Fibroblast of pulmonary artery (primary cell): ENCODE measurements around the gene ECT2.

Experiments used
- DNase-seq: peaks from one replicate; pipeline ENCODE4 v3.0.0-alpha.2; 2010; ENCODE audit warnings: low read depth
- H3K4me3 ChIP-seq: replicated peaks from 2 replicates; pipeline ENCODE4 v1.5.1; 2011; ENCODE audit warnings: low read depth, mild to moderate bottlenecking, control low read depth, low read length, moderate library complexity
- TF ChIP-seq, protein P1 (sequence below): IDR thresholded peaks from 2 replicates; pipeline ENCODE4 v1.5.1; 2011; ENCODE audit warnings: mild to moderate bottlenecking, control low read depth, low read length, inconsistent platforms; ENCODE audit errors: missing control alignments

The ECT2 gene

DNA sequence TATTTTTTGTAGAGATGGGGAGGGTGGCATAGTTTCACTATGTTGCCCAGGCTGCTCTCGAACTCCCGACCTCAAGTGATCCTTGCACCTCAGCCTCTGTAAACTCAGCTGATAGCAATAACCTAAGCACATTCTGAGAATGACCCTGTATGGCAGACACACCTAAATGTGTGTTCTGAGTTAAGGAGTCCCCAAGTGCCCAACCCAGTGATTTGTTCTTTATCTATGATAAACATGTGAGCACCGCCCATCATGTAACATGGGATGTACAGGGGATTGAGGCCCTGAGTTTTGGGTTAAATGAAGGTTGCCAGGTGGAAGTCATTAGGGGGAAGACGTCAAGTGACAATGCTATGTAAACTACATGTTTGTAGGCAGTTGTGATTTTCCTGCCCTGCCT lies 45.4 kb upstream of the ECT2 start:
- TF ChIP-seq, protein P1, sequence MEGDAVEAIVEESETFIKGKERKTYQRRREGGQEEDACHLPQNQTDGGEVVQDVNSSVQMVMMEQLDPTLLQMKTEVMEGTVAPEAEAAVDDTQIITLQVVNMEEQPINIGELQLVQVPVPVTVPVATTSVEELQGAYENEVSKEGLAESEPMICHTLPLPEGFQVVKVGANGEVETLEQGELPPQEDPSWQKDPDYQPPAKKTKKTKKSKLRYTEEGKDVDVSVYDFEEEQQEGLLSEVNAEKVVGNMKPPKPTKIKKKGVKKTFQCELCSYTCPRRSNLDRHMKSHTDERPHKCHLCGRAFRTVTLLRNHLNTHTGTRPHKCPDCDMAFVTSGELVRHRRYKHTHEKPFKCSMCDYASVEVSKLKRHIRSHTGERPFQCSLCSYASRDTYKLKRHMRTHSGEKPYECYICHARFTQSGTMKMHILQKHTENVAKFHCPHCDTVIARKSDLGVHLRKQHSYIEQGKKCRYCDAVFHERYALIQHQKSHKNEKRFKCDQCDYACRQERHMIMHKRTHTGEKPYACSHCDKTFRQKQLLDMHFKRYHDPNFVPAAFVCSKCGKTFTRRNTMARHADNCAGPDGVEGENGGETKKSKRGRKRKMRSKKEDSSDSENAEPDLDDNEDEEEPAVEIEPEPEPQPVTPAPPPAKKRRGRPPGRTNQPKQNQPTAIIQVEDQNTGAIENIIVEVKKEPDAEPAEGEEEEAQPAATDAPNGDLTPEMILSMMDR = no peak
- no peak for DNase-seq
- no peak overlapping the region for H3K4me3 ChIP-seq

- no peak overlapping the region for H3K4me3 ChIP-seq
- TF ChIP-seq, protein P1 = no peak
- no peak for DNase-seq
Observed at GRCh38 chr3:172707030-172707429, 43.5 kb upstream of the ECT2 start.

GRCh38 chr3:172707967-172708366 lies 42.6 kb upstream of the ECT2 start:
- peak; percentile 88 for DNase-seq
- TF ChIP-seq, protein P1 = no peak

GRCh38 chr3:172708921-172709773 lies 41.4 kb upstream of the ECT2 start:
- peak overlapping the region; percentile 80 for H3K4me3 ChIP-seq
- TF ChIP-seq, protein P1 = no peak
- peak; percentile 40 for DNase-seq

More at GRCh38 chr3:172707967-172708366, 42.6 kb upstream of the ECT2 start:
- H3K4me3 ChIP-seq = no peak overlapping the region

GRCh38 chr3:172709774-172710663 lies 40.5 kb upstream of the ECT2 start:
- peak; percentile 40 for DNase-seq
- TF ChIP-seq, protein P1 = no peak
- peak overlapping the region; percentile 80 for H3K4me3 ChIP-seq

- peak; percentile 97 for DNase-seq
- TF ChIP-seq, protein P1 = peak; percentile 75
- peak within 1 kb of the TSS; percentile 80 for H3K4me3 ChIP-seq
Observed at GRCh38 chr3:172710664-172711453, 39.7 kb upstream of the ECT2 start, which contains the start of gene NCEH1. Gene NCEH1, minus strand, starts transcription at chr3:172711067. Its CDS starts 83 bp downstream, at chr3:172710984.
